GM23248 (cell line): Measurements from ENCODE around the gene TMPRSS11B.

Source experiments
- EZH2 ChIP-seq: fragments of 200-600 bp; sonication (generic); IDR thresholded peaks from 2 replicates; pipeline ENCODE4 v1.6.1; 2018; ENCODE audit warnings: antibody characterized with exemption, mild to moderate bottlenecking; ENCODE audit not compliant: insufficient read depth, poor library complexity, severe bottlenecking
- EZH2phosphoT487 ChIP-seq: fragments of 200-600 bp; sonication (generic); IDR thresholded peaks from 2 replicates; pipeline ENCODE4 v1.6.1; 2018; ENCODE audit warnings: antibody characterized with exemption, moderate library complexity, mild to moderate bottlenecking, low read depth; ENCODE audit not compliant: insufficient read depth

DNA sequence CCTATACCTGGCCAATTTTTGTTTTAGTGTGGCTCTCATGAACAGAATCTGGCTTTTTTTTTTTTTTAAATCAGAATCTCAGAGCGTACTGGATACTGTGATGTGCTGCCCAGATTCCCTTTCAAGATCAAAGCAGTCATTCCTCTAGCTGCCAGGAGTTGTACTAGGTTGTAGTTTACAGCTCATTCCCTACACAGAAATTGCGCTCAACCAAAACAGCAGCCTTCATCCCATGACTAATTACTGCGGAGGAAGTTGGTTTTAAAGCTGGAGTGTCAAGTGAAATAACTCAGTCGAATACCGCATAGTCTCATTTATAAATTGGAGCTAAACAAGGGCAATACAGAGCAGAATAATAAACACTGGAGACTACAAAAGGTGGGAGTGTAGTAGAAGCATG is 12.2 kb upstream of the TMPRSS11B start:
- TF ChIP-seq EZH2 (no peak), EZH2phosphoT487 (no peak)
